HCEC 1CT (cell line): ENCODE data around the gene TVP23A.
"Not testable (repeated sequence)": the region's sequence is repeated elsewhere in the genome, so short reads cannot be mapped to it uniquely, and the experiment has no call there.

ENCODE experiments used
- DNase-seq: peaks from one replicate; pipeline ENCODE4 v3.0.0-alpha.2; 2017

Gene TVP23A

DNA sequence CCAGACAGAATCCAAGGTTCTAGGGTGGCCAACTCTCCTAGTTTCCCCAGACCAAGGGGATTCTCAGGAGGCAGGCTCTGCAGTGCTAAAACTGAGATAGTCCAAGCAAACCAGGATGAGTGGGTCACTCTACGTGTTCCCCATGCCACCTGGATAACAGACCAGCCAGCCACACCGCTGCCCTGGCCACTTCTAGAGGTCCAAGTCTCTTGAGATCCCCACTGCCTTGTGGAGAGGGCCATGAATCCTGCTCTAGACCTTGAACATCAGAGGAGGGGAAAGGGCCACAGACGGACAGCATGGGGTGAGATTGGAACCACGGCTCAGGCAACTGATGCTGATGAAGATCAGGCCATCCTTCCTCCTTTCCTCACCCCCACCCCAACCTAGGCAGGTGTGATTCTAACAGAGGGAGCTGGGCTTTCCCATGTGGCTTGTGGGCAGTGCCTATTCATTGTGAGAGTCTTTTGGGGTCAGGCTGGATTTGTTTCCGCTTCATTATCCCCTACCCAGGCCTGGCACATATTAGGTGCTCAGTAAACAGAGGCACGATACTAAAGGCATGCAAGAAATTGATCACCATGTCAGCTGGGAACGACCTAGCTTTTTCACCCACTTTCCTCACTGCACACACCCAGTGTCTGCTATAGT lies 16.8 kb upstream of the TVP23A start:
- DNase-seq: no peak

DNA sequence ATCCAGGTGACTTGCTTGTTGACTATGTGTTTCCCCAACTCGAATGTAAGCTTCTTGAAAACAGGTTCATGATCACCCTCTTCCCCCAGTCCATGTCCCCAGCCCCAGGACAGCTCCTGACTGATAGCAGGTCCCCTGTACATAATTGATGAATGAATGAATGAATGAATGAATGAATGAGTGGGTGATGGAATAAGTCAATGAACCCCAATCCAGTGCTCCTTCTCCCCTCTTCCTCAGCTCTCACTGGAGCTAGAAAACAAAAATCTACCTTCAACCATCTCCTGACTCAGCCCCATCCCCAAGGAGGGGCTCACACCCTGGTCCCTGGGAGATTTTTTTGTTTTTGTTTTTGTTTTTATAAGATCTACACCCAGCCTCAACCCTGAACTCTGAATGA lies 16.2 kb upstream of the TVP23A start:
- no peak for DNase-seq

DNA sequence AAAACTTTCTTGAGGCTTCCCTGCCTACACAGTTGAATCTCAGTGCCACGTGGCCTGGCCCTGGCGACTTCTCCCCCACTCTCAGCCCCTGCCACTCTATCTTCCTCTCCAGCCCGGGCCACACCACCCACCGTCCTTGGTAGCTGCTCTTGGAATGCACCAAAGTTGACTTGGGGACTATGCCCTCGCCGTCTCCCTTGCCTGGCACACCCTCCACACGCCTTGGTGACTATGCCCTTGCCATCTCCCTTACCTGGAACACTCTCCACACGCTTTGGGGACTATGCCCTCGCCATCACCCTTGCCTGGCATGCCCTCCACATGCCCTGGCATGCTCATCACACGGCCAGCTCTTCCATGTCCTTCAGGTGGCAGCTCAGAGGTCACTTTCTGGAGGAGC lies 15.5 kb upstream of the TVP23A start:
- no peak for DNase-seq

DNA sequence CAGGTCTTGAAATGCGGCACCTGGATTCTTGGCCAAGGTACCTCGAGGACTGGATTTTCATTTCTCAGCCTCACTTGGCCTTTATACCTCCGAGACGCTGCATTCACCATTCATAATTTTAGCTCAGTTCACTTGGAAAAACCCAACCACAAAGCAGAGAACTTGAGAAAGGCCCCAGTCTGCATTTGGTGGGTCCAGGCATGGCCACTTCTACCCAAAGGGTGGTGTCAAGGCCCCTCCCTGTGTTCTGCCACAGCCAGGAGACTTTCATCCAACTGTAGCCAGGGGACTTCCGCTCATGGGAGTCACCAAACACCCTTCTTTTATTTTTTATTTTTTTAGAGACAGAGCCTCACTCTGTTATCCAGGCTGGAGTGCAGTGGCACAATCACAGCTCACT lies 14.7 kb upstream of the TVP23A start:
- no peak for DNase-seq

DNA sequence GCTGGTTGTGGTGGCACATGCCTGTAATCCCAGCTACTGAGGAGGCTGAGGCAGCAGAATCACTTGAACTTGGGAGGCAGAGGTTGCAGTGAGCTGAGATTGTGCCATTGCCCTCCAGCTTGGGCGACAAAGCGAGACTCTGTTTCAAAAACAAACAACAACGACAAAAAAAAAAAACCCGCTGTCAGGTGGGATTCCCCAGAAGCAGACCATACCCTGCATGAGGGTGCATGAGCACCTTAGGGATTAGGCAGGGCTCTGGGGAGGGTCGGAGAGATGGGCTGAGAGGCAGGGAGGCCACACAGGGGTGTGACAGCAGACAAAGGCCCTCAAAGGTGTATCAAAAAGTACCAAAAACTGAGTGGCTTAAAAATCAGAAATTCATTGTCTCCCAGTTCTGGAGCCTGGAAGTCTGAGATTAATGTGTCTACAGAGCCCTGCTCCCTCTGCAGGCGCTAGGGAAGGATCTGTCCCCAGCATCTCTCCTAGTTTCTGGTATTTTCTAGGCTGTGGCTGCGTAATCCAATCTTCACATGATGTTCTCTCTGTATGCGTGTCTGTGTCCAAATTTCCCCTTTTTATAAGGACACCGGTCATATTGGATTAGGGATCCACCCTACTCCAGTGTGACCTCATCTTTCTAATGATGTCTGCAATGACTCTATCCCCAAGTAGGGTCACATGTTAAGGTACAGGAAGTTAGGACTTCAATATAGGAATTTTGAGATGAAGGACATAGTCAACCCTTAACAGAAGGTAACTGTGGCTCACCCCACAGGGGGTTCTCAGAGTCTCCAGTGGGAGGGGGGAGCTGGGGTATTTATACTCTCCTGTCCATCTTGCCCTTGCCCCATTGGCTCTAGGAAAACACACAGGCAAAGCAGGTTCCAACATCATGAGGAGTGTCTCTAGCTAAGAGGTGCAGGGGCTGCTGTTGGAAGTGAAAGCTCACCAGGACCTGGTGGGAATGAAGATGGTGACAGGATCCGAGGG lies 13.6 kb upstream of the TVP23A start:
- no peak for DNase-seq

DNA sequence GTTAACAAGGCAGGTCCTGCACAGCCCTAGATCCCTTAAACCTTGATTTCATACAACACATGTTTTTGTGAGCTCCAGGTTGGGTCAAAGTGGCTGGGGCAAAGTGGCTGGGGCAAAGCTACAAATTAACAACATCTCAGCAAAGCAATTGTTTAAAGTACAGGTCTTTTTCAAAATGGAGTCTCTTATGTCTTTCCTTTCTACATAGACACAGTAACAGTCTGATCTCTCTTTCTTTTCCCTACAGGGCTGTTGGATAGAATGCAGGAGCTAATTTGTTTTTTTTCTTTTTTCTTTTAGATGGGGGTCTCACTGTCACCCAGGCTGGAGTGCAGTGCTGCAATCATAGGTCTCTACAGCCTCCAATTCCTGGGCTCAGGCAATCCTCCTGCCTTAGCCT lies 11.6 kb upstream of the TVP23A start:
- DNase-seq: not testable (repeated sequence)

DNA sequence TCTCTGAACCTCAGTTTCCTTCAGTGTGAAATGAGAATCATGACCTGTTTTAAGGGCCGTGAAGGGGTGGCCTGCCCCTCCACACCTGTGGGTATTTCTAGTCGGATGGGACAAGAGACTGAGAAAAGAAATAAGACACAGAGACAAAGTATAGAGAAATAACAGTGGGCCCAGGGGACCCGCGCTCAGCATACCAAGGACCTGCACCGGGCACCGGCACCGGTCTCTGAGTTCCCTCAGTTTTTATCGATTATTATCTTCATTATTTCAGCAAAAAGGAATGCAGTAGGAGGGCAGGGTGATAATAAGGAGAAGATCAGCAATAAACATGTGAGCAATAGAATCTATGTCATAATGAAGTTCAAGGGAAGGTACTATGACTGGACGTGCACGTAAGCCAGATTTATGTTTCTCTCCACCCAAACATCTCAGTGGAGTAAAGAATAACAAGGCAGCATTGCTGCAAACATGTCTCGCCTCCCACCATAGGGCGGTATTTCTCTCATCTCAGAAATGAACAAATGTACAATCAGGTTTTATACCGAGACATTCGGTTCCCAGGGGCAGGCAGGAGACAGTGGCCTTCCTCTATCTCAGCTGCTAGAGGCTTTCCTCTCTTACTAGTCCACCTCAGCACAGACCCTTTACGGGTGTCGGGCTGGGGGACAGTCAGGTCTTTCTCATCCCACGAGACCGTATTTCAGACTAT lies 10.9 kb upstream of the TVP23A start:
- not testable (repeated sequence) for DNase-seq

DNA sequence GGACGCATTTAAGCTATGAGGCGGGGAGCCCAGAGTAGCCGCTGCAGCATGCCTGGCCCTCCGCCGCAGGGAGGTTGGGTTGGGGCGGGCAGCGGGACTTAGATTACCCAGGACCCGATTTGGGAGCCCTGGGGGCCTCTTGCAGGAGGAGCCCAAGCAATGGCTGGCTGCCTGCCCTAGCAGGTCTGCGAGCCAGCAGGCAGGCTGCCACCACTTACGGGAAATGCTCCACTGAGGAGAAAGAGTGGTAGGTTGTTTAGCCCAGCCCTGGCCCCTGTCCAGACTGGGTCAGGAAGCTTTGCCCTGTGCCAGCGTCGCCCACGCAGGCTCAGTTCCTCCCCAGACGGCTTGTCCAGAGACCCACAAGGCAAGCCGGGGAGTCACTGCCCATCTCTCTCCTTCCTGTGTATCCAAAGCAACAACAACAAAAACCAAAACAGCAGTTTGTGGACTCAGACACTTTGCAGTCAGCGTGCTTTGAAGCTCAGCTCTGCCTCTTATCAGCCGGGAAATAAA lies 10.3 kb upstream of the TVP23A start:
- peak; percentile 8 for DNase-seq

DNA sequence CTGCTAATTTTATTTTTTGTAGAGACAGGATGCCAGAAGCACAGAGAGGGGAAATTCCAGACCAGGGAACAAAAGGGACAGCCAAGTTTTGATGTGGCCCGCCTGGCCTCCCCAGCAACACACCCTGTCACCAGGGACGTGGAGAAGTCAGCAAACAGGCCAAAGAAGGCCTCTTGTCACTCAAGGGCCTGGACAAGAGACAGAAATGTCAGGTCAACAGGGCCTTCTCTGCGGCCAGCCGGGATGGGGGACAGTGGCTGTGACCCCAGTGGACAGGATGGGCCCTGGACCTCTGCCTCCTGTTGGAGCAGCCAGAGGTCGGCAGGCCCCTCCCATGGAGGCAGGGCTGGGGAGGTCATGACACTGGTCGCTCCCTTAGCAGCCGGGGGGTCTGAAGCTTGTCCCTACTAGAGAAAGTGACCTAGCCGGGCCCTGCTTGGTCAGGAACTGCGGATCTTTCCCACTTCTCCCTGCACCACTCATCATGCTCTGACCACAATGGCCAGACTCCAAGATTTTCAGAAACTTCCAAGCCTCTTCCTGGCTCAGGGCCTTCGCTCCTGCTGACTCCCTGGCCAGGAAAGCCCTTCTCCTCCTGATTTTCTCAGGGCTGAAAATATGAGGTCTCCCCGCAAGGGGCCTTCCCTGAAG lies 9.2 kb upstream of the TVP23A start:
- DNase-seq: peak; percentile 77

DNA sequence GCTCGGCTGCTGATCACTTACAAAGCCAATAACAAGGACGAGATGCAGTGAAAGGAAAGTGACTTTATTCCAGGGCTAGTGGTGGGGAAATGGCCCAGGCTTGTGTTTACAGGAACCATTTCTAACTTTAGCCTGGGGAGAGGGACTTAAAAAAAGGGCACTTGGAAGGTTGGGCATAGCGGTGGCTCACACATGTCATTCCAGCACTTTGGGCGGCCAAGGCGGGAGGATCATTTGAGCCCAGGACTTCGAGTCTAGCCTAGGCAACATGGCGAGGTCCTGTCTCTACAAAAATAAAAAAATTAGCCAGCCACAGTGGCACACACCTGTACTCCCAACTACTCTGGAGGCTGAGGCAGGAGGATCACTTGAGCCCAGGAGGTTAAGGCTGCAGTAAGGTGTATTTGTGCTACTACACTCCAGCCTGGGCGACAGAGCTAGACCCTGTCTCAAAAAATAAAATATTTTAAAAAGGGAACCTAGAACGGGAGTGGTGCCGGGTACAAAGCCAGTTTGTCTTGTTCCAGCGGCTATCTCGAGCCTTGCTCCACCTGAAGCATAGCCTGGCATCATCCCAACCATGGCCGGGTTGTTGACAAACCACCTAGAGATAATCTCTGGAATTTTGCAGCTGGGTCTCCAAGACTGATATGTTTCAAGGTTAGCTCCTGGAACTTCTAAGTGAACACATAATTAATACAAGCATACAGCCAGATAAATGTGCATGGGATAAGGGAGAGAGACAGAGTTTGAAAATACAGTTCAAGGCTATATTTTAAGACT lies 5.7 kb upstream of the TVP23A start:
- DNase-seq: no peak

DNA sequence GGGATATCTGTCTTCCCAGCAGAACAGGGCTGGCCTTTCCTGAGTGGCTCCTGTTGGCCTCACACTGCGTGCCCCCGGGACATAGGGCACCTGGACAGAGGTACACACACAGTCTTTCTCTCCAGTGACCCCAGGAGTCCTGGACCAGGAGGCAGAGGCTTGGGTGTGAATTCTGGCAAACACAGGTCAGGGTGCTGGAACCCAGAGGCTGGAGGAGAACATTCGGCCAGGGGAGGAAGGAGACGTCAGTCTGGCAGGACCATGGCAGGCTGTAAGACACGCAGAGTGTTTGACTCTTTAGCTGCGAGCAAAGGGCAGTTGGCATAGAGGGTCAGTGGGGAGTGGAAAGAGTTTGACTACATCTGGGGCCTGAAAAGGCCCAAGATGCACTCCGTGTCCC lies 4.1 kb upstream of the TVP23A start:
- DNase-seq: no peak

DNA sequence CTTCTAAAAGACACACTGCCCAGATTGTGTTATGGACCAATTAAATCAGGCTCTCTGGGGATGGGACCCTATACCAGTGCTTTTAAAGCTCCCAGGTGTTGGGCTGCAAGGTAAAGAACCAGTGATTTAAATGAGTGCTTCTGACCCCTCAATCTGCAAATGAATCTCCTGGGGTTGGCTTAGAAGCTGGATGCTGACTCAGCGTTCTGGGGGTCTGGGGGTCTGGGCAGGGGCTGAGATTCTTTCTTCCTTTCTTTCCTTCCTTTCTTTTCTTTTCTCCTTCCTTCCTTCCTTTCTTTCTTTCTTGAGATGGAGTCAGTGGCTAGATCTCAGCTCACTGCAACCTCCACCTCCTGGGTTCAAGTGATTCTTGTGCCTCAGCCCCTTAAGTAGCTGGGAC lies 2.0 kb upstream of the TVP23A start:
- DNase-seq: no peak

DNA sequence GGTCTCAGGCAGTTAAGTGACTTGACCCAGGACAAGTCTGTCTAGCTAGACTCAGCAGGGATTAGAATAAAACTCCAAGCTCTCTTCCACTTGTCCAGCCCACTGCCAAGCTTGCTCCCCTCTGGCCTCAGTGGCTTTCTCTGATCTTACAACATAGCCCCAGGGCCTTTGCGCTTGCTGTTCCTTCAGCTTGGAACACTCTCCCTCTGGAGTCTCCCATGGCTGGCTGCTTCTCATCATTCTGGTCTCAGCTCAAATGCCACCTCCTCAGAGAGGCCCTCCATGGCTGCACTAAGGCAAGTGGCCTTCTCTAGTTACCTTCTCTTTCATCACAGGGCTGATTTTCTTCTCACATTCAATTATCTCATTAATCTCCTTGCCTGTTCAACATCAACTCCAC lies 1.1 kb downstream of the TVP23A start:
- no peak for DNase-seq

DNA sequence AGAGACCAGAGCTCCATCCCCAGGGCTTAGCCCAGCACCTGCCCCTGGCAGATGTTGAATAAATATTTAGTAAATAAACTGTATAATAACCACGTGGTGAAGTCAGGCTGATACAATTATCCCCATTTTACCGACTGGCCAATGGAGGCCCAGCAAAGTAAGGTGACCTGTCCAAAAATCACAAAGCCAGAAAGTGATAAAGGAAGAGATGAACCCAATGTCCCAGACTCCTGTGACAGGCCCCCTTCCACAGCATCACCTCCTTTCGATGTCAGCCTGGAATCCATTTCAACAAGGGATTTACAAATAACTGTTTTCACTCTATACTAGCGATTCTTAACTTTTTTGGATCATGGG lies 5.5 kb downstream of the TVP23A start:
- no peak for DNase-seq

DNA sequence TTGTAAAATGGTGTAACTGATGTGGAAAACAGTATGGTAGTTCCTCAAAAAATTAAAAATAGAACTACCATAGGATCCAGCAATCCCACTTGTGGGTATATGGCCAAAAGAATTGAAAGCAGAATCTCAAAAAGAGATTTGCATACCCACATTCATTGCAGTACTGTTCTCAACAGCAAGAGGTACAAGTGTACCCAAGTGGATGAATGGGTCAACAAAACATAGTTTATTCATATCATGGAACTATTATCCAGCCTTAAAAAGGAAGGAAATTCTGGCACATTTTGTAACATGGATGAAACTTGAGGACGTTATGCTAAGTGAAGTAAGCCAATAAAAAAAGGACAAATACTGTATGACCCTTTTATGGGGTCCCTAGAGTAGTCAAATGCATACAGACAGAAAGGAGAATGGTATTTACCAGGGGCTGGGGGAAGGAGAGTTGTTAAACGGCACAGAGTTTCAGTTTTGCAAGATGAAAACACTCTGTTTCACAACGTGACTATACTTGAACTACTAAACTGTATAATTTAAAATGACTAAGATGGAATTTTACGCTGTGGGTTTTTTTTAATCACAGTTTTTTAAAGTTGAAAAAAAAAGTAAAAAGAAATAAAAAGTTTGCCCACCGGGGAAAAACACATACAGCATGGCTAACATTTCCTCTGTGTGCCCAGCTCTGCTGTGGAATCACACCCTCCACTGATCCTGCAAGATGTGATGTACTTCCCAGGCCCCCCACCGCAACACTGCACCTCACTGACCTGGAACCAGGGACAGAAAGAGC lies 6.1 kb downstream of the TVP23A start:
- DNase-seq: no peak

DNA sequence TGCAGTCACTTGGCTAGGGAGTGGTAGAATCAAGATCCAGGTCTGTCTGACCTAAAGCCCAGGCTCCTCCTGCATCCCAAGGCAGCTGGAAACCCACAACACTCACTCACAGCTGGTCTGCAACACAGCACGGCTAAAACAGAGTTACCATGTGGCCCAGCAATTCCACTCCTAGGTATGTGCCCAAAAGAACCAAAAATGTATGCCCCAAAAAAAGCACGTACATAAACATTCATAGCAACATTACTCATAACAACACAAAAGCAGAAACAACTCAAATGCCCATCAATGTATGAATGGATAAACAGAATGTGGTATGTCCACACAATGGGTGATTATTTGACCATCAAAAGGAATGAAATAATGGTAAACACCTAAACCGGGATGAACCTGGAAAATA lies 8.9 kb downstream of the TVP23A start:
- no peak for DNase-seq

DNA sequence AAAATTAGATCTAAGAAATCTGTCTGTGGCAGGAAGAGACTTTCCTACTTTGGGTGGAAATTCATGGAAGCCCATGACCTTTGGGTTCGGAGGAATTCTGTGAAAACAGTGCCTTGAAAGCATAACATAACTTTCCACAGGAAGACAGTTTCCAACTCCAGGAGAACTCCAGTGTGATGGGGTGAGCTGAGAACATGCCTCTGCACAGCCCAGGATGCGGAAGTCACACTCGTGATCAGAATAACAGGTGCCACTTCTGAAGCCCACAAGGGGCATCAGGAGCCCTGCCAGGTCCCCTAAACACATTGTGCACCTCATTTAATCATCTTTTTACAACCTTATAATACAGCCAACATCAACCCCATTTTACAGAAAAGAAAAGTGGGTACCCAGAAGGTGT lies 9.7 kb downstream of the TVP23A start:
- DNase-seq: no peak

DNA sequence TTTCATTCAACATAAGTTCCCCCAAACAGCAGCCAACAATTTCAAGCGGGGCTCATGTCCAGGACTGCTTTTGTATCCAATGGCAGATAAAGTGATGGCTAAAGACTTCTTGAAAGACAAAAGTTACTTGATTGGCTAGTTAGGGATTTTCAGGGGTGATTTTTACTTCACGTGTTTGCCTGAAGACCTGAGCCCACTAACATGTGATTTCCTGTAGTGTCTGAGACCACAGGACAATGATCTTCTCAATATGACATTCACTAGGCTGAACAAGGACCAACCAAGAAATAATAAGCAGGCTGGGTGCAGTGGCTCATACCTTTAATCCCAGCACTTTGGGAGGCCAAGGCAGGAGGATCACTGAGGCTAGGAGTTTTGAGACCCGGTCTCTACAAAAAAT lies 10.4 kb downstream of the TVP23A start:
- DNase-seq: no peak

DNA sequence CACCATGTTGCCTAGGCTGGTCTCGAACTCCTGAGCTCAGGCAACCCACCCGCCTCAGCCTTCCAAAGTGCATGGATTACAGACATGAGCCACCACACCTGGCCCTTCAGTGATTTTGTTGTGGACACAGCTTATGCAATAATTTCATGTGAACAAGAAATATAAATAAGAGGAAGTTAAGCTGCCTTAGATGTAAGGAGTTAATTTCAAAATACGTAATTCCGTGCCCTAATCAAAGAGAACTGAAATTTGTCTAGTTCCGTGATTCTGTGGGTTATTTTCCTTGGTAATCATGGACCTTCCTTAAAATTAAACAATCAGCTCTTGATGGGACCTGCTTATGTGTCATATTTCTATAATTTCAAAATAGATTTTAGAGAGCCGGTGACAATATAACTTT lies 11.9 kb downstream of the TVP23A start:
- no peak for DNase-seq

DNA sequence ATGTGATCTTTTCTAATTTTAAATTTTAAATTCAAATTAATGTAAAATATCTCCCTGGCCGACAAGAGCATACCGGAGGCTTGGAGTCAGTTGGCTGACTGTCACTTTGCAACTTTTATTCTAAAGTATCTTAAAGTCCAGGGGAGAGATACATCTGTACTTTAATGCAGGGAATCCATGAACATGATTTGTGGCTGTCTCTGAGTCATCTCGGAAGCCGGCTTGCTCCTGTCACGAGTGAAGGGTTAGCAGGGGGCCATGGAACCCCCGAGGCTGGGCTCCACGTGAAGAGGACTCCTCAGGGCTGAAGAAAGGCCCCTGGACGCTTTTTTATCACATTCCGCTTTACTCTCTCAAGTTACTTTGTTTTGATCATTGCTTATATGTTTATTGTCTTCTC lies 13.3 kb downstream of the TVP23A start:
- DNase-seq: no peak

DNA sequence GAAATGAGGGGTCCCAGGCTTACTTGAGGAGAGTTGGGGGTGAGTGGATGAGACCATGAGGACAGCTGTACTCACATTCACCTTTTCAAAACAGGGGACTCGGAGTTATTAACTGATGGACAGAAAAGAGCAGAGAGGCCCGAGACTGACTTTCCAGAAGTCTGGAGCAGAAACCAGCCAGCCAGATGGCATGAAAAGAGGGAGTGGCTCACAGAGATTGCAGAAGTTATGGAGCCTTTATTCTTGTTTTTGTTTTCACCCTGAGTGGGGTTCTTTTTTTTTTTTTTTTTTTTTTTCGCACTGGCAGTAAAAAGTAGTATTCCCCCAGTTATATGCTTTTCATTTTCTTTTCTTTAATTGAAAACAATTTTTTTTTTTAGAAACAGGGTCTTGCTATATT lies 18.9 kb downstream of the TVP23A start:
- DNase-seq: no peak
